ENCODE measurements around the gene TMEM72.
A peak's percentile ranks its signal among the peaks of the same experiment; 100 is the strongest.

GRCh38 chr10:44959247-44960087 lies 48.3 kb downstream of the TMEM72 start, which contains the start of gene RASSF4:
- TF ChIP-seq POLR2AphosphoS5 (IDR thresholded peaks at IDR 0.05; ENCODE audit: borderline replicate concordance, low read depth, low read length) (peak; percentile 76), EZH2 (IDR thresholded peaks at IDR 0.05) (no peak)
